ENCODE data around the gene NR2F6.
A peak's percentile ranks its signal among the peaks of the same experiment; 100 is the strongest.

The NR2F6 gene

GRCh38 chr19:17245535-17245984, at the start of gene NR2F6:
NR2F6 (minus strand) TSS chr19:17245919; CDS start chr19:17245220, 699 bp downstream.
- no peak for TF ChIP-seq ZNF274 (IDR thresholded peaks at IDR 0.05; ENCODE audit: low read depth, low read length)
- peak within 1 kb of the TSS; percentile 79 for H3K4me3 ChIP-seq (ENCODE audit: low read length)

- no peak overlapping the region for H3K4me3 ChIP-seq (ENCODE audit: low read length)
- TF ChIP-seq ZNF274 (IDR thresholded peaks at IDR 0.05; ENCODE audit: low read depth, low read length), result no peak
Measured at GRCh38 chr19:17294051-17294891, 48.6 kb upstream of the NR2F6 start.

- TF ChIP-seq ZNF274 (IDR thresholded peaks at IDR 0.05; ENCODE audit: low read depth, low read length), result no peak
- H3K4me3 ChIP-seq (ENCODE audit: low read length), result no peak overlapping the region
Measured at GRCh38 chr19:17293605-17294004, 47.9 kb upstream of the NR2F6 start.

- no peak for TF ChIP-seq ZNF274 (IDR thresholded peaks at IDR 0.05; ENCODE audit: low read depth, low read length)
- H3K4me3 ChIP-seq (ENCODE audit: low read length), result peak overlapping the region; percentile 61; the same call in 1 of the 2 replicates
Measured at GRCh38 chr19:17292301-17293074, 46.8 kb upstream of the NR2F6 start.

- TF ChIP-seq ZNF274 (IDR thresholded peaks at IDR 0.05; ENCODE audit: low read depth, low read length), result no peak
- H3K4me3 ChIP-seq (ENCODE audit: low read length), result no peak overlapping the region
Measured at GRCh38 chr19:17289489-17289888, 43.8 kb upstream of the NR2F6 start.

- H3K4me3 ChIP-seq (ENCODE audit: low read length), result no peak overlapping the region
- no peak for TF ChIP-seq ZNF274 (IDR thresholded peaks at IDR 0.05; ENCODE audit: low read depth, low read length)
Measured at GRCh38 chr19:17286752-17287151, 41.0 kb upstream of the NR2F6 start.

- no peak overlapping the region for H3K4me3 ChIP-seq (ENCODE audit: low read length)
- TF ChIP-seq ZNF274 (IDR thresholded peaks at IDR 0.05; ENCODE audit: low read depth, low read length), result no peak
Measured at GRCh38 chr19:17286263-17286662, 40.5 kb upstream of the NR2F6 start.

- H3K4me3 ChIP-seq (ENCODE audit: low read length), result no peak overlapping the region
- TF ChIP-seq ZNF274 (IDR thresholded peaks at IDR 0.05; ENCODE audit: low read depth, low read length), result no peak
Measured at GRCh38 chr19:17285415-17286135, 39.9 kb upstream of the NR2F6 start.

- H3K4me3 ChIP-seq (ENCODE audit: low read length), result no peak overlapping the region
- no peak for TF ChIP-seq ZNF274 (IDR thresholded peaks at IDR 0.05; ENCODE audit: low read depth, low read length)
Measured at GRCh38 chr19:17283504-17283996, 37.8 kb upstream of the NR2F6 start.

- TF ChIP-seq ZNF274 (IDR thresholded peaks at IDR 0.05; ENCODE audit: low read depth, low read length), result no peak
- H3K4me3 ChIP-seq (ENCODE audit: low read length), result peak overlapping the region; percentile 60; the same call in 1 of the 2 replicates
Measured at GRCh38 chr19:17282488-17283125, 36.9 kb upstream of the NR2F6 start.

GRCh38 chr19:17281391-17282304, 35.9 kb upstream of the NR2F6 start, which contains the start of gene ANKLE1:
ANKLE1 (plus strand) TSS chr19:17281901; CDS start chr19:17281921, 20 bp downstream.
- H3K4me3 ChIP-seq (ENCODE audit: low read length), result peak within 1 kb of the TSS; percentile 60; the same call in 1 of the 2 replicates
- TF ChIP-seq ZNF274 (IDR thresholded peaks at IDR 0.05; ENCODE audit: low read depth, low read length), result no peak

GRCh38 chr19:17279436-17279835, 33.7 kb upstream of the NR2F6 start:
- H3K4me3 ChIP-seq (ENCODE audit: low read length), result no peak overlapping the region
- TF ChIP-seq ZNF274 (IDR thresholded peaks at IDR 0.05; ENCODE audit: low read depth, low read length), result no peak

Data from GM08714 (cell line).